ENCODE results near the gene EHD4.

EHD4 gene

GRCh38 chr15:41852736-41853590 is 119.4 kb downstream of the EHD4 start:
- DNase-seq: no peak

- DNase-seq: no peak
Observed at GRCh38 chr15:41851755-41852370, 120.5 kb downstream of the EHD4 start.

- no peak for DNase-seq
Observed at GRCh38 chr15:41851167-41851523, 121.2 kb downstream of the EHD4 start.

GRCh38 chr15:41850482-41851166 is 121.7 kb downstream of the EHD4 start:
- no peak for DNase-seq

GRCh38 chr15:41849861-41850260 is 122.5 kb downstream of the EHD4 start:
- no peak for DNase-seq

DNA sequence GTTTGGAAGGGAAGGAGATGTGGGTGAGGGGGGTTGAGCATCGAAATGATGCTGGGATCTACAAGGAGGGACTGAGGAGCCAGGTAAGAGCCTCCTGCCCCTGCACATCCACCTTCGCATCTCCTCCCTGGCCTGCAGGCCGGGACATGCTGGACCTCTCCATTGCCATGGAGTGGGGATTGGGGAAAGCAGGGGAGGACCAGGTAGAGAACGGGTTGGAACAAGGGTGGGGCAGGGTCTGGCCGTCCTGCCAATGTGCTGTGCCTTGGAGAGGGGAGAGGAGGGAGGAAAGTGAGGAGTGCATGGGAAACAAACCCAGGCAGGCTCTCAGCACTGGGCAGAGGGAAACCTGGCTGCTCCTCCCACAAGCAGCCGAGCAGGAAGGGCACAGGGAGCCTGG is 123.2 kb downstream of the EHD4 start:
- no peak for DNase-seq

DNA sequence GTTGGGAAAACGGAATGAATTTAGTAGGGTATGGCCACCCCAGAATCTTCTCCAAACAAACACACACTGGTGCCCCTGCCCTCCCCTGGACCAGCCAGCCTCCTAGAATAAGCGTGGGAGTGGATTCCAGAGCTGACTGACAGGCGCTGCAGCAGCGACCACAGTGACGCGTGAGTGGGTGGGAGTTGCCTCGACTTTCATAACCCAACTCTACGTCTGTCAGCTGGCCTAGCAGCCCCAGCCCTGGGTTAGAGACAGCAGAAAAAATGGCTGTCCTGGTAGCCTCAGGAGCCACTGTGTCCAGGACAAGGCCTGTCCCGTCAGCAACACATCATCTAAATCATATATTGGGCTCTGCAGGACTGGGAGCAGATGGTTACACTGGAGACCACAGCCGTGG is 123.7 kb downstream of the EHD4 start:
- peak; percentile 36 to 43 for DNase-seq

DNA sequence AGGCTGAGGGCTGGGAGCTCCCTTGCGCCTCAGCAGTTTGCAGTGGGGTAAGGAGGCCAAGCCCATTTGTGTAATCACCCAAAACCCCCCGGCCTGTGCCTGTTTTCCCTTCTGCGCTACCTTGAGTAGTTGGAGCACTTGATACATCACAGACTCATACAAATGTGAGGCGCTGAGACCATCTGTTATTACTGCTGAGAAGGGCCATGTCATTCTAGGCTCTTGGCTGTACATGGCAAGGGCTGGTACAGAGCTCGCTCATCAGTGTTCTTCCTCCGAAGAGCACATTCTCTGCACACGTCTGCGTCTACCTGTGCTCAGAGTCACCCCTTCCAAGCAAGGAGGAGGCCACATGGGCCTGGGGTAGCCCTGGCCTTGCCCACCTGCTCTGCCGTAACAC is 124.4 kb downstream of the EHD4 start:
- no peak for DNase-seq

DNA sequence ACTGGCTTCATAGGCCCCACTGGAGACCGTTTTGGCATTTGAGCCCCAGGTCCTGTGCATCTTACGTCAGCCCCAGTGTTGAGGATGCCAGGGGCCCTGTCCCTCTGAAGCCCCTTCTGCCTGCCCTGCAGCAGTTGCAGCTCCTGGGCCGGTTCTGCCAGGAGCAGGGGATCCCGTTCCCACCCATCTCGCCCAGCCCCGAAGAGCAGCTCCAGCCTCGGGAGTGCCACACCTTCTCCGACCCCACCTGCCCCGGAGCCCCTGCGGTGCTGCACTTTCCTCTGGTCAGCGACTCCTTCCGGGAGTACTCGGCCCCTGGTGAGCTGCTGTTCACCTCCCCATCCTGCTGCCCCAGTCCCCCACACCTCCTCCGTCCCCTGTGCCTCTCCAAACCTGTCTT is 125.2 kb downstream of the EHD4 start:
- no peak for DNase-seq

Measured in stimulated activated CD4-positive, alpha-beta T cell treated with anti-CD3 and anti-CD28 coated beads, Interleukin-2, amount 100 ng/mL, for 48 hours (primary cell).